WTC11 (cell line): Measurements from ENCODE around the gene CHST1. TPM values are rescaled to one million over a fixed set of nuclear protein-coding genes. Genes with fewer than 3 reads are reported as not detected.

ENCODE experiments used
- ATAC-seq: fragments of 200-7000 bp; cut with Tn5 transposase; 2 replicates; pipeline ENCODE4 v1.10.0; 2021; ENCODE audit warnings: mild to moderate bottlenecking, moderate library complexity
- CTCF ChIA-PET: fragments of 300-600 bp; sonication (Branson Sonifier 250); formaldehyde crosslinking; loops from one replicate; lab custom pipeline; 2021; ENCODE audit warnings: antibody characterized with exemption; lab: Charles Lee
- POLR2A ChIA-PET: fragments of 350-600 bp; sonication (Branson Sonifier 250); formaldehyde crosslinking; loops from one replicate; lab custom pipeline; 2021; ENCODE audit warnings: antibody characterized with exemption; lab: Charles Lee
- DNase-seq: peaks from one replicate; pipeline ENCODE4 v3.0.0; 2021; ENCODE audit warnings: low spot score
- H3K27ac Mint-ChIP-seq: 2 replicates; pipeline ENCODE4 v1.8.0; 2021; ENCODE audit warnings: mixed read lengths
- H3K27me3 Mint-ChIP-seq: 2 replicates; pipeline ENCODE4 v1.8.0; 2021; ENCODE audit warnings: low read depth, mild to moderate bottlenecking, moderate library complexity, mixed read lengths
- H3K36me3 Mint-ChIP-seq: 2 replicates; pipeline ENCODE4 v1.8.0; 2021; ENCODE audit warnings: mixed read lengths
- H3K4me1 Mint-ChIP-seq: 2 replicates; pipeline ENCODE4 v1.8.0; 2022; ENCODE audit warnings: mixed read lengths
- H3K4me3 Mint-ChIP-seq: 2 replicates; pipeline ENCODE4 v1.8.0; 2021; ENCODE audit warnings: mild to moderate bottlenecking, moderate library complexity, mixed read lengths
- H3K9me3 Mint-ChIP-seq: 2 replicates; pipeline ENCODE4 v1.8.0; 2021; ENCODE audit warnings: mixed read lengths
- CREB1 ChIP-seq: sonication (generic); formaldehyde crosslinking; IDR thresholded peaks from 2 replicates; pipeline ENCODE4 v1.8.0; 2023; ENCODE audit warnings: mild to moderate bottlenecking, missing genetic modification reagents
- ETV6 ChIP-seq: sonication (generic); formaldehyde crosslinking; IDR thresholded peaks from 2 replicates; pipeline ENCODE4 v1.8.1; 2022; ENCODE audit warnings: mild to moderate bottlenecking, missing genetic modification reagents
- FOXJ3 ChIP-seq: sonication (generic); formaldehyde crosslinking; IDR thresholded peaks from 2 replicates; pipeline ENCODE4 v1.9.0; 2021; ENCODE audit warnings: missing genetic modification reagents, mild to moderate bottlenecking, borderline replicate concordance
- JUN ChIP-seq: sonication (generic); formaldehyde crosslinking; IDR thresholded peaks from 2 replicates; pipeline ENCODE4 v1.8.0; 2023; ENCODE audit warnings: mild to moderate bottlenecking, missing genetic modification reagents
- NFE2L1 ChIP-seq: sonication (generic); formaldehyde crosslinking; IDR thresholded peaks from 2 replicates; pipeline ENCODE4 v1.8.1; 2023; ENCODE audit warnings: missing genetic modification reagents
- RORB ChIP-seq: fragments of 250-450 bp; sonication (Bioruptor Pico); IDR thresholded peaks from 2 replicates; pipeline ENCODE4 v1.9.0; 2021; ENCODE audit warnings: mild to moderate bottlenecking
- total RNA-seq: library from RNA; stranded (reverse); gene quantifications from 3 replicates; pipeline ENCODE4 v1.2.3, GENCODE V29; 2021
- TF ChIP-seq, protein P1 (sequence below): sonication (generic); formaldehyde crosslinking; IDR thresholded peaks from 2 replicates; pipeline ENCODE4 v1.8.0; 2023; ENCODE audit warnings: missing genetic modification reagents, mild to moderate bottlenecking, borderline replicate concordance
- TF ChIP-seq, protein P2 (sequence below): sonication (generic); formaldehyde crosslinking; IDR thresholded peaks from 2 replicates; pipeline ENCODE4 v1.8.1; 2022; ENCODE audit warnings: low read depth, missing genetic modification reagents, borderline replicate concordance
- TF ChIP-seq, protein P3 (sequence below): fragments of 250-450 bp; sonication (Bioruptor Pico); IDR thresholded peaks from 2 replicates; pipeline ENCODE4 v1.9.0; 2021; ENCODE audit warnings: mild to moderate bottlenecking
- TF ChIP-seq, protein P4 (sequence below): sonication (generic); formaldehyde crosslinking; IDR thresholded peaks from 2 replicates; pipeline ENCODE4 v1.8.0; 2022; ENCODE audit warnings: mild to moderate bottlenecking, missing genetic modification reagents
- TF ChIP-seq, protein P5 (sequence below): fragments of 250-450 bp; sonication (Bioruptor Pico); IDR thresholded peaks from 2 replicates; pipeline ENCODE4 v2.1.2; 2022; ENCODE audit warnings: mild to moderate bottlenecking, moderate library complexity
- TF ChIP-seq, protein P6 (sequence below): sonication (generic); formaldehyde crosslinking; conservative IDR thresholded peaks from 2 replicates; pipeline ENCODE4 v1.8.1; 2022; ENCODE audit warnings: mild to moderate bottlenecking, missing genetic modification reagents
- TF ChIP-seq, protein P7 (sequence below): sonication (generic); formaldehyde crosslinking; IDR thresholded peaks from 2 replicates; pipeline ENCODE4 v1.8.1; 2023; ENCODE audit warnings: mild to moderate bottlenecking, missing genetic modification reagents
- TF ChIP-seq, protein P8 (sequence below): sonication (generic); formaldehyde crosslinking; IDR thresholded peaks from 2 replicates; pipeline ENCODE4 v1.8.0; 2023; ENCODE audit warnings: mild to moderate bottlenecking, missing genetic modification reagents

CHST1 gene
- total RNA-seq, 1 experiment from 2014 or later, result 2.4 TPM

DNA sequence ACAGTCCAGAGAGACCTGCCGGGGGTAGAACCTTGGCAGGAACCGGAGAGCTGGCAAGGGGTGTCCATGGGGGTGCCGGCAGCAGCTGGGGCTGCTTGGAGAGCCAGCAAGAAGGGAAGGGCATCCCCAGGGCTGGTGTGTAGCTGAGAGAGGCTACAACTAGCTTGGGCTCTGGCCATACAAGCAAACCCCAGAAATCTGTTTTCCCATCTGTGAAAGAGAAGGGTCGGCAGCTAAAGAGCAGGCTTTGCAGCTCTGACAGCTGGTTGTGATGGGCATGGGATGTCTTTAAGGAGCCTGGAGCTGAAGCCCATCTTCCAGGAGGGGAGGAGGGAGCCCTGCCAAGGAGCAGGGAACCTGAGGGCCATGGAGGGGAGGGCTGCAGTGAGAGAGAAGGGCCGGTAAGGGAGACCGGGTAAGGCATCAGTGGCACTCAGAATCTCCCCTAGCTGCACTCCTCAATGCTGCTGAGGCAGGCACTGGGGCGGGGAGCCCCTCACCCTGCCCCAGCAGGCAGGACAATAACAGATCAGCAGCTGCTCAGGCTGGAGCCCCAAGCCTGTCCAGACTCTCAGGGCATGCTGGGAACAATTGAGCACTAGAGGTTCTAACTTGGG lies 3.9 kb downstream of the CHST1 start:
- ATAC-seq, result no peak
- DNase-seq, result no peak
- Mint-ChIP-seq H3K4me1 (peaks cover 36% of the 10 kb centered on the region), H3K9me3 (no peaks in the 10 kb centered on the region), H3K27ac (no peak overlapping the region), H3K27me3 (peaks cover 37% of the 10 kb centered on the region), H3K36me3 (no peaks in the 10 kb centered on the region), H3K4me3 (no peak overlapping the region)
- CTCF ChIA-PET, result interaction anchor here (0.7 to 13.5 kb wide), 6 partner anchors 110 to 409 kb away, joined by 3 to 184 read pairs (median 4); no protein-coding TSS in a partner anchor
- TF ChIP-seq, protein P1, sequence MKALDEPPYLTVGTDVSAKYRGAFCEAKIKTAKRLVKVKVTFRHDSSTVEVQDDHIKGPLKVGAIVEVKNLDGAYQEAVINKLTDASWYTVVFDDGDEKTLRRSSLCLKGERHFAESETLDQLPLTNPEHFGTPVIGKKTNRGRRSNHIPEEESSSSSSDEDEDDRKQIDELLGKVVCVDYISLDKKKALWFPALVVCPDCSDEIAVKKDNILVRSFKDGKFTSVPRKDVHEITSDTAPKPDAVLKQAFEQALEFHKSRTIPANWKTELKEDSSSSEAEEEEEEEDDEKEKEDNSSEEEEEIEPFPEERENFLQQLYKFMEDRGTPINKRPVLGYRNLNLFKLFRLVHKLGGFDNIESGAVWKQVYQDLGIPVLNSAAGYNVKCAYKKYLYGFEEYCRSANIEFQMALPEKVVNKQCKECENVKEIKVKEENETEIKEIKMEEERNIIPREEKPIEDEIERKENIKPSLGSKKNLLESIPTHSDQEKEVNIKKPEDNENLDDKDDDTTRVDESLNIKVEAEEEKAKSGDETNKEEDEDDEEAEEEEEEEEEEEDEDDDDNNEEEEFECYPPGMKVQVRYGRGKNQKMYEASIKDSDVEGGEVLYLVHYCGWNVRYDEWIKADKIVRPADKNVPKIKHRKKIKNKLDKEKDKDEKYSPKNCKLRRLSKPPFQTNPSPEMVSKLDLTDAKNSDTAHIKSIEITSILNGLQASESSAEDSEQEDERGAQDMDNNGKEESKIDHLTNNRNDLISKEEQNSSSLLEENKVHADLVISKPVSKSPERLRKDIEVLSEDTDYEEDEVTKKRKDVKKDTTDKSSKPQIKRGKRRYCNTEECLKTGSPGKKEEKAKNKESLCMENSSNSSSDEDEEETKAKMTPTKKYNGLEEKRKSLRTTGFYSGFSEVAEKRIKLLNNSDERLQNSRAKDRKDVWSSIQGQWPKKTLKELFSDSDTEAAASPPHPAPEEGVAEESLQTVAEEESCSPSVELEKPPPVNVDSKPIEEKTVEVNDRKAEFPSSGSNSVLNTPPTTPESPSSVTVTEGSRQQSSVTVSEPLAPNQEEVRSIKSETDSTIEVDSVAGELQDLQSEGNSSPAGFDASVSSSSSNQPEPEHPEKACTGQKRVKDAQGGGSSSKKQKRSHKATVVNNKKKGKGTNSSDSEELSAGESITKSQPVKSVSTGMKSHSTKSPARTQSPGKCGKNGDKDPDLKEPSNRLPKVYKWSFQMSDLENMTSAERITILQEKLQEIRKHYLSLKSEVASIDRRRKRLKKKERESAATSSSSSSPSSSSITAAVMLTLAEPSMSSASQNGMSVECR, result no peak
- TF ChIP-seq FOXJ3 (CRISPR knock-in tag) (no peak), JUN (no peak), ETV6 (CRISPR knock-in tag) (no peak), CREB1 (CRISPR knock-in tag) (no peak), NFE2L1 (CRISPR knock-in tag) (no peak), RORB (no peak)
- TF ChIP-seq, protein P2, sequence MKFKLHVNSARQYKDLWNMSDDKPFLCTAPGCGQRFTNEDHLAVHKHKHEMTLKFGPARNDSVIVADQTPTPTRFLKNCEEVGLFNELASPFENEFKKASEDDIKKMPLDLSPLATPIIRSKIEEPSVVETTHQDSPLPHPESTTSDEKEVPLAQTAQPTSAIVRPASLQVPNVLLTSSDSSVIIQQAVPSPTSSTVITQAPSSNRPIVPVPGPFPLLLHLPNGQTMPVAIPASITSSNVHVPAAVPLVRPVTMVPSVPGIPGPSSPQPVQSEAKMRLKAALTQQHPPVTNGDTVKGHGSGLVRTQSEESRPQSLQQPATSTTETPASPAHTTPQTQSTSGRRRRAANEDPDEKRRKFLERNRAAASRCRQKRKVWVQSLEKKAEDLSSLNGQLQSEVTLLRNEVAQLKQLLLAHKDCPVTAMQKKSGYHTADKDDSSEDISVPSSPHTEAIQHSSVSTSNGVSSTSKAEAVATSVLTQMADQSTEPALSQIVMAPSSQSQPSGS (CRISPR knock-in tag), result no peak
- TF ChIP-seq, protein P3, sequence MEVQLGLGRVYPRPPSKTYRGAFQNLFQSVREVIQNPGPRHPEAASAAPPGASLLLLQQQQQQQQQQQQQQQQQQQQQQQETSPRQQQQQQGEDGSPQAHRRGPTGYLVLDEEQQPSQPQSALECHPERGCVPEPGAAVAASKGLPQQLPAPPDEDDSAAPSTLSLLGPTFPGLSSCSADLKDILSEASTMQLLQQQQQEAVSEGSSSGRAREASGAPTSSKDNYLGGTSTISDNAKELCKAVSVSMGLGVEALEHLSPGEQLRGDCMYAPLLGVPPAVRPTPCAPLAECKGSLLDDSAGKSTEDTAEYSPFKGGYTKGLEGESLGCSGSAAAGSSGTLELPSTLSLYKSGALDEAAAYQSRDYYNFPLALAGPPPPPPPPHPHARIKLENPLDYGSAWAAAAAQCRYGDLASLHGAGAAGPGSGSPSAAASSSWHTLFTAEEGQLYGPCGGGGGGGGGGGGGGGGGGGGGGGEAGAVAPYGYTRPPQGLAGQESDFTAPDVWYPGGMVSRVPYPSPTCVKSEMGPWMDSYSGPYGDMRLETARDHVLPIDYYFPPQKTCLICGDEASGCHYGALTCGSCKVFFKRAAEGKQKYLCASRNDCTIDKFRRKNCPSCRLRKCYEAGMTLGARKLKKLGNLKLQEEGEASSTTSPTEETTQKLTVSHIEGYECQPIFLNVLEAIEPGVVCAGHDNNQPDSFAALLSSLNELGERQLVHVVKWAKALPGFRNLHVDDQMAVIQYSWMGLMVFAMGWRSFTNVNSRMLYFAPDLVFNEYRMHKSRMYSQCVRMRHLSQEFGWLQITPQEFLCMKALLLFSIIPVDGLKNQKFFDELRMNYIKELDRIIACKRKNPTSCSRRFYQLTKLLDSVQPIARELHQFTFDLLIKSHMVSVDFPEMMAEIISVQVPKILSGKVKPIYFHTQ (CRISPR knock-in tag), result no peak
- TF ChIP-seq, protein P4, sequence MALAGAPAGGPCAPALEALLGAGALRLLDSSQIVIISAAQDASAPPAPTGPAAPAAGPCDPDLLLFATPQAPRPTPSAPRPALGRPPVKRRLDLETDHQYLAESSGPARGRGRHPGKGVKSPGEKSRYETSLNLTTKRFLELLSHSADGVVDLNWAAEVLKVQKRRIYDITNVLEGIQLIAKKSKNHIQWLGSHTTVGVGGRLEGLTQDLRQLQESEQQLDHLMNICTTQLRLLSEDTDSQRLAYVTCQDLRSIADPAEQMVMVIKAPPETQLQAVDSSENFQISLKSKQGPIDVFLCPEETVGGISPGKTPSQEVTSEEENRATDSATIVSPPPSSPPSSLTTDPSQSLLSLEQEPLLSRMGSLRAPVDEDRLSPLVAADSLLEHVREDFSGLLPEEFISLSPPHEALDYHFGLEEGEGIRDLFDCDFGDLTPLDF (CRISPR knock-in tag), result no peak
- TF ChIP-seq, protein P5, sequence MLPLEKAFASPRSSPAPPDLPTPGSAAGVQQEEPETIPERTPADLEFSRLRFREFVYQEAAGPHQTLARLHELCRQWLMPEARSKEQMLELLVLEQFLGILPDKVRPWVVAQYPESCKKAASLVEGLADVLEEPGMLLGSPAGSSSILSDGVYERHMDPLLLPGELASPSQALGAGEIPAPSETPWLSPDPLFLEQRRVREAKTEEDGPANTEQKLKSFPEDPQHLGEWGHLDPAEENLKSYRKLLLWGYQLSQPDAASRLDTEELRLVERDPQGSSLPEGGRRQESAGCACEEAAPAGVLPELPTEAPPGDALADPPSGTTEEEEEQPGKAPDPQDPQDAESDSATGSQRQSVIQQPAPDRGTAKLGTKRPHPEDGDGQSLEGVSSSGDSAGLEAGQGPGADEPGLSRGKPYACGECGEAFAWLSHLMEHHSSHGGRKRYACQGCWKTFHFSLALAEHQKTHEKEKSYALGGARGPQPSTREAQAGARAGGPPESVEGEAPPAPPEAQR (CRISPR knock-in tag), result no peak
- TF ChIP-seq, protein P6, sequence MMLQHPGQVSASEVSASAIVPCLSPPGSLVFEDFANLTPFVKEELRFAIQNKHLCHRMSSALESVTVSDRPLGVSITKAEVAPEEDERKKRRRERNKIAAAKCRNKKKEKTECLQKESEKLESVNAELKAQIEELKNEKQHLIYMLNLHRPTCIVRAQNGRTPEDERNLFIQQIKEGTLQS (CRISPR knock-in tag), result no peak
- TF ChIP-seq, protein P7, sequence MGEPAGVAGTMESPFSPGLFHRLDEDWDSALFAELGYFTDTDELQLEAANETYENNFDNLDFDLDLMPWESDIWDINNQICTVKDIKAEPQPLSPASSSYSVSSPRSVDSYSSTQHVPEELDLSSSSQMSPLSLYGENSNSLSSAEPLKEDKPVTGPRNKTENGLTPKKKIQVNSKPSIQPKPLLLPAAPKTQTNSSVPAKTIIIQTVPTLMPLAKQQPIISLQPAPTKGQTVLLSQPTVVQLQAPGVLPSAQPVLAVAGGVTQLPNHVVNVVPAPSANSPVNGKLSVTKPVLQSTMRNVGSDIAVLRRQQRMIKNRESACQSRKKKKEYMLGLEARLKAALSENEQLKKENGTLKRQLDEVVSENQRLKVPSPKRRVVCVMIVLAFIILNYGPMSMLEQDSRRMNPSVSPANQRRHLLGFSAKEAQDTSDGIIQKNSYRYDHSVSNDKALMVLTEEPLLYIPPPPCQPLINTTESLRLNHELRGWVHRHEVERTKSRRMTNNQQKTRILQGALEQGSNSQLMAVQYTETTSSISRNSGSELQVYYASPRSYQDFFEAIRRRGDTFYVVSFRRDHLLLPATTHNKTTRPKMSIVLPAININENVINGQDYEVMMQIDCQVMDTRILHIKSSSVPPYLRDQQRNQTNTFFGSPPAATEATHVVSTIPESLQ, result no peak
- TF ChIP-seq, protein P8, sequence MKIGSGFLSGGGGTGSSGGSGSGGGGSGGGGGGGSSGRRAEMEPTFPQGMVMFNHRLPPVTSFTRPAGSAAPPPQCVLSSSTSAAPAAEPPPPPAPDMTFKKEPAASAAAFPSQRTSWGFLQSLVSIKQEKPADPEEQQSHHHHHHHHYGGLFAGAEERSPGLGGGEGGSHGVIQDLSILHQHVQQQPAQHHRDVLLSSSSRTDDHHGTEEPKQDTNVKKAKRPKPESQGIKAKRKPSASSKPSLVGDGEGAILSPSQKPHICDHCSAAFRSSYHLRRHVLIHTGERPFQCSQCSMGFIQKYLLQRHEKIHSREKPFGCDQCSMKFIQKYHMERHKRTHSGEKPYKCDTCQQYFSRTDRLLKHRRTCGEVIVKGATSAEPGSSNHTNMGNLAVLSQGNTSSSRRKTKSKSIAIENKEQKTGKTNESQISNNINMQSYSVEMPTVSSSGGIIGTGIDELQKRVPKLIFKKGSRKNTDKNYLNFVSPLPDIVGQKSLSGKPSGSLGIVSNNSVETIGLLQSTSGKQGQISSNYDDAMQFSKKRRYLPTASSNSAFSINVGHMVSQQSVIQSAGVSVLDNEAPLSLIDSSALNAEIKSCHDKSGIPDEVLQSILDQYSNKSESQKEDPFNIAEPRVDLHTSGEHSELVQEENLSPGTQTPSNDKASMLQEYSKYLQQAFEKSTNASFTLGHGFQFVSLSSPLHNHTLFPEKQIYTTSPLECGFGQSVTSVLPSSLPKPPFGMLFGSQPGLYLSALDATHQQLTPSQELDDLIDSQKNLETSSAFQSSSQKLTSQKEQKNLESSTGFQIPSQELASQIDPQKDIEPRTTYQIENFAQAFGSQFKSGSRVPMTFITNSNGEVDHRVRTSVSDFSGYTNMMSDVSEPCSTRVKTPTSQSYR, result no peak
- POLR2A ChIA-PET, result no interaction called here
